ENCODE measurements around the gene MSX2. TPM values are rescaled to one million over a fixed set of nuclear protein-coding genes. Genes with fewer than 3 reads are reported as not detected.
A peak's percentile ranks its signal among the peaks of the same experiment; 100 is the strongest.

The MSX2 gene
- total and polyA plus RNA-seq, 8 donors, result 0.23 to 0.55 (median 0.38) TPM

GRCh38 chr5:174692982-174693422 is 31.4 kb upstream of the MSX2 start:
- H3K9me3 ChIP-seq, result no peaks in the 10 kb centered on the region
- no peak overlapping the region for H3K4me3 ChIP-seq
- H3K27ac ChIP-seq, result no peak overlapping the region
- intact Hi-C loops (cut with DNase I), result no loop called here
- no peak for FAIRE-seq
- DNase-seq, result no peak
- peaks cover 0 to 64% (median 6%) of the 10 kb centered on the region in 4 donors for H3K27me3 ChIP-seq
- H3K36me3 ChIP-seq, result no peaks in the 10 kb centered on the region
- no peak for TF ChIP-seq CTCF (IDR thresholded peaks at IDR 0.05)
- WGBS, 2 donors, result 4% methylated on average over 16 of the region's 16 CpGs
- ATAC-seq, result no peak
- H3K4me1 ChIP-seq, result no peaks in the 10 kb centered on the region

- peak; percentile 41 to 77 (median 62) for ATAC-seq
- TF ChIP-seq CTCF (IDR thresholded peaks at IDR 0.05), result no peak
- H3K9me3 ChIP-seq, result no peaks in the 10 kb centered on the region
- intact Hi-C loops (cut with DNase I), result no loop called here
- WGBS, 2 donors, result 18 to 20% methylated on average over 11 of the region's 11 CpGs
- no peak overlapping the region for H3K27ac ChIP-seq
- H3K27me3 ChIP-seq, result peaks cover 0 to 56% (median 6%) of the 10 kb centered on the region in 4 donors
- no peaks in the 10 kb centered on the region for H3K4me1 ChIP-seq
- H3K36me3 ChIP-seq, result no peaks in the 10 kb centered on the region
- peak; percentile 24 to 82 (median 58) for DNase-seq
- FAIRE-seq, result no peak
- no peak overlapping the region for H3K4me3 ChIP-seq
Observed at GRCh38 chr5:174693697-174694385, 30.5 kb upstream of the MSX2 start.

GRCh38 chr5:174694611-174695010 is 29.8 kb upstream of the MSX2 start:
- no peak for TF ChIP-seq CTCF (IDR thresholded peaks at IDR 0.05)
- no peak for FAIRE-seq

GRCh38 chr5:174698156-174698555 is 26.2 kb upstream of the MSX2 start:
- ATAC-seq (no peak), DNase-seq (no peak), FAIRE-seq (no peak)
- no peaks in the 10 kb centered on the region for H3K4me1 ChIP-seq
- no peak for TF ChIP-seq CTCF (IDR thresholded peaks at IDR 0.05)
- H3K9me3 ChIP-seq, result no peaks in the 10 kb centered on the region
- H3K4me3 ChIP-seq, result no peak overlapping the region
- WGBS, 2 donors, result 47% methylated on average over 8 of the region's 8 CpGs
- no peak overlapping the region for H3K27ac ChIP-seq
- H3K36me3 ChIP-seq, result no peaks in the 10 kb centered on the region
- H3K27me3 ChIP-seq, result peaks cover 0 to 34% (median under 1%) of the 10 kb centered on the region in 4 donors
- intact Hi-C loops (cut with DNase I), result no loop called here

More at GRCh38 chr5:174694611-174695010, 29.8 kb upstream of the MSX2 start:
- DNase-seq (no peak), ATAC-seq (no peak)
- Histone ChIP-seq H3K4me3 (no peak overlapping the region), H3K27ac (no peak overlapping the region), H3K4me1 (no peaks in the 10 kb centered on the region), H3K27me3 (peaks cover 0 to 48% (median 2%) of the 10 kb centered on the region in 4 donors), H3K9me3 (no peaks in the 10 kb centered on the region), H3K36me3 (no peaks in the 10 kb centered on the region)
- WGBS, 2 donors, result 16 to 23% methylated on average over 7 of the region's 7 CpGs
- intact Hi-C loops (cut with DNase I), result no loop called here

GRCh38 chr5:174699131-174699530 is 25.3 kb upstream of the MSX2 start:
- intact Hi-C loops (cut with DNase I), result no loop called here
- FAIRE-seq (no peak), DNase-seq (no peak), ATAC-seq (no peak)
- TF ChIP-seq CTCF (IDR thresholded peaks at IDR 0.05), result no peak
- H3K4me1 ChIP-seq, result no peaks in the 10 kb centered on the region
- H3K27ac ChIP-seq, result no peak overlapping the region
- H3K4me3 ChIP-seq, result no peak overlapping the region
- WGBS, 2 donors, result 74 to 76% methylated on average over 3 of the region's 3 CpGs
- H3K9me3 ChIP-seq, result no peaks in the 10 kb centered on the region
- H3K36me3 ChIP-seq, result no peaks in the 10 kb centered on the region
- peaks cover 0 to 25% (median 0%) of the 10 kb centered on the region in 4 donors for H3K27me3 ChIP-seq
